Upper lobe of left lung (tissue), 6 donors: ENCODE measurements around the gene ERLIN1. TPM values are rescaled to one million over a fixed set of nuclear protein-coding genes. Genes with fewer than 3 reads are reported as not detected.

Source experiments
- ATAC-seq, 2 donors: fragments of 200-7000 bp; cut with Tn5 transposase; one replicate each; pipeline ENCODE4 v1.9.1; 2022; ENCODE audit warnings: mild to moderate bottlenecking in 2 of 2, moderate library complexity in 2 of 2; ENCODE audit not compliant: low FRiP score in 2 of 2
- DNase-seq, 2 donors: peaks; one replicate each; pipeline ENCODE4 v3.0.0-alpha.2; 2019 to 2020
- H3K27ac ChIP-seq, 4 donors: fragments of 200-600 bp; sonication (generic); one replicate each; pipeline ENCODE4 v1.5.1; 2016 to 2019
- H3K27me3 ChIP-seq, 4 donors: fragments of 200-600 bp; sonication (generic); one replicate each; pipeline ENCODE4 v1.5.1; 2017 to 2019
- H3K36me3 ChIP-seq, 4 donors: fragments of 200-600 bp; sonication (generic); one replicate each; pipeline ENCODE4 v1.5.1; 2016 to 2019
- H3K4me1 ChIP-seq, 4 donors: fragments of 200-600 bp; sonication (generic); one replicate each; pipeline ENCODE4 v1.5.1; 2018 to 2019
- H3K4me3 ChIP-seq, 4 donors: fragments of 200-600 bp; sonication (generic); one replicate each; pipeline ENCODE4 v1.5.1; 2017 to 2019; ENCODE audit warnings: mild to moderate bottlenecking in 2 of 4, moderate library complexity in 1 of 4
- H3K9me3 ChIP-seq, 4 donors: fragments of 200-600 bp; sonication (generic); one replicate each; pipeline ENCODE4 v1.5.1; 2018 to 2019
- EP300 ChIP-seq, 4 donors: sonication (generic); formaldehyde crosslinking; IDR thresholded peaks; one replicate each; pipeline ENCODE4 v1.5.1; 2017; ENCODE audit warnings: antibody characterized with exemption in 4 of 4, control low read depth in 2 of 4
- POLR2A ChIP-seq, 4 donors: fragments of 450-650 bp; IDR thresholded peaks; one replicate each; pipeline ENCODE4 v1.5.1; 2016 to 2017; ENCODE audit warnings: antibody characterized with exemption in 4 of 4, mild to moderate bottlenecking in 2 of 4
- POLR2AphosphoS5 ChIP-seq, 2 donors: sonication (generic); formaldehyde crosslinking; IDR thresholded peaks; one replicate each; pipeline ENCODE4 v1.5.1; 2017; ENCODE audit warnings: antibody characterized with exemption in 2 of 2
- WGBS, 2 donors: methylation state at CpG; one replicate each; pipeline ENCODE4 v1.1.5; 2017 to 2018; 5-methylcytosine and 5-hydroxymethylcytosine counted together
- total RNA-seq, 6 donors: library from RNA; depleted of rRNA in 4 of 6; stranded (reverse); fragments of >200 nt in 4 of 6; gene quantifications; one replicate each; pipeline versions ENCODE4 v1.1.0 to v1.2.1, GENCODE V29; 2016 to 2021
- TF ChIP-seq, protein P1 (sequence below), 6 experiments: fragments of 450-650 bp in 4 of 6; fragments of 200-600 bp in 2 of 6; sonication (generic) in 2 of 6; IDR thresholded peaks; one replicate each; pipeline ENCODE4 v1.5.1; 2016 to 2019; ENCODE audit warnings: antibody characterized with exemption in 6 of 6
- donor health status: DM: no; HTN: no; CAD: no; lungs with moderate emphysema.
- donor health status: DM: no; HTN: yes; CAD: no; lungs with severe emphysema.

The ERLIN1 gene
- total RNA-seq, 6 donors from 2014 or later, result 9.4 to 40.7 (median 24.4) TPM

- Histone ChIP-seq H3K4me3 (no peak overlapping the region), H3K4me1 (no peaks in the 10 kb centered on the region), H3K27me3 (no peaks in the 10 kb centered on the region), H3K9me3 (no peaks in the 10 kb centered on the region), H3K36me3 (no peaks in the 10 kb centered on the region), H3K27ac (no peak overlapping the region)
- WGBS, 2 donors, result 36 to 40% methylated on average over 3 of the region's 3 CpGs
- TF ChIP-seq POLR2A (IDR thresholded peaks at IDR 0.05) (no peak), EP300 (IDR thresholded peaks at IDR 0.05) (no peak)
- TF ChIP-seq, protein P1, sequence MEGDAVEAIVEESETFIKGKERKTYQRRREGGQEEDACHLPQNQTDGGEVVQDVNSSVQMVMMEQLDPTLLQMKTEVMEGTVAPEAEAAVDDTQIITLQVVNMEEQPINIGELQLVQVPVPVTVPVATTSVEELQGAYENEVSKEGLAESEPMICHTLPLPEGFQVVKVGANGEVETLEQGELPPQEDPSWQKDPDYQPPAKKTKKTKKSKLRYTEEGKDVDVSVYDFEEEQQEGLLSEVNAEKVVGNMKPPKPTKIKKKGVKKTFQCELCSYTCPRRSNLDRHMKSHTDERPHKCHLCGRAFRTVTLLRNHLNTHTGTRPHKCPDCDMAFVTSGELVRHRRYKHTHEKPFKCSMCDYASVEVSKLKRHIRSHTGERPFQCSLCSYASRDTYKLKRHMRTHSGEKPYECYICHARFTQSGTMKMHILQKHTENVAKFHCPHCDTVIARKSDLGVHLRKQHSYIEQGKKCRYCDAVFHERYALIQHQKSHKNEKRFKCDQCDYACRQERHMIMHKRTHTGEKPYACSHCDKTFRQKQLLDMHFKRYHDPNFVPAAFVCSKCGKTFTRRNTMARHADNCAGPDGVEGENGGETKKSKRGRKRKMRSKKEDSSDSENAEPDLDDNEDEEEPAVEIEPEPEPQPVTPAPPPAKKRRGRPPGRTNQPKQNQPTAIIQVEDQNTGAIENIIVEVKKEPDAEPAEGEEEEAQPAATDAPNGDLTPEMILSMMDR (IDR thresholded peaks at IDR 0.05), result no peak
- ATAC-seq, result no peak
- no peak for DNase-seq
These were observed 76.2 kb downstream of the ERLIN1 start for GRCh38 chr10:100109670-100110069.

DNA sequence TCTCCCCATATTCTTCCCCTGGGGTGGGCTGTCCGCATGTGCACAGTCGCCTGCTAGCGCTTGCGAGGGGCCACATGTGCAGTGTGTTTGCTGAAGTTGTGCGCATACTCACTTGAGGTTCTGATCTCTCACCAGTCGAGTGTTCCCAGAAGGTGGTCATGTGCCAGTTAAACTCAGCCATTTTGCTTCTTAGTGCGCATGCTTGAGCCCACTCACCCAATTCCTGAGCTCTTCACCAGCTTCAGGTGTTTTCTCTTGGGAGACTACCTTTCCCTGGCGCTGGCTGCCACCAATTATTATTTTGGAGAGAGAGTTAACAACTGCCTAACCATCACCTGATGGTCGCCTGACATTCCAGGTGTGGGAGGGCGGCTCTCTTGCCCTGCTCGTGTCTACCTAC, 79.0 kb downstream of the ERLIN1 start:
- WGBS, 2 donors, result 83 to 84% methylated on average over 11 of the region's 11 CpGs
- DNase-seq, result no peak
- no peak for ATAC-seq
- no peaks in the 10 kb centered on the region for H3K9me3 ChIP-seq
- H3K36me3 ChIP-seq, result no peaks in the 10 kb centered on the region
- H3K27ac ChIP-seq, result no peak overlapping the region
- H3K27me3 ChIP-seq, result no peaks in the 10 kb centered on the region
- H3K4me1 ChIP-seq, result no peaks in the 10 kb centered on the region
- TF ChIP-seq POLR2AphosphoS5 (IDR thresholded peaks at IDR 0.05), result no peak
- no peak for TF ChIP-seq POLR2A (IDR thresholded peaks at IDR 0.05)
- TF ChIP-seq EP300 (IDR thresholded peaks at IDR 0.05), result no peak
- TF ChIP-seq, protein P1 (IDR thresholded peaks at IDR 0.05), result no peak
- no peak overlapping the region for H3K4me3 ChIP-seq

- Histone ChIP-seq H3K27ac (no peak overlapping the region), H3K4me3 (no peak overlapping the region), H3K9me3 (no peaks in the 10 kb centered on the region), H3K4me1 (no peaks in the 10 kb centered on the region), H3K27me3 (no peaks in the 10 kb centered on the region), H3K36me3 (no peaks in the 10 kb centered on the region)
- WGBS, 2 donors, result 87 to 91% methylated on average over 5 of the region's 5 CpGs
- ATAC-seq (no peak), DNase-seq (no peak)
- TF ChIP-seq POLR2A (IDR thresholded peaks at IDR 0.05) (no peak), EP300 (IDR thresholded peaks at IDR 0.05) (no peak), POLR2AphosphoS5 (IDR thresholded peaks at IDR 0.05) (no peak)
- TF ChIP-seq, protein P1 (IDR thresholded peaks at IDR 0.05), result no peak
These were observed 81.5 kb downstream of the ERLIN1 start for GRCh38 chr10:100104300-100104699.

GRCh38 chr10:100103581-100103980, 82.2 kb downstream of the ERLIN1 start:
- Histone ChIP-seq H3K4me1 (no peaks in the 10 kb centered on the region), H3K4me3 (no peak overlapping the region), H3K9me3 (no peaks in the 10 kb centered on the region), H3K27ac (no peak overlapping the region), H3K36me3 (no peaks in the 10 kb centered on the region), H3K27me3 (no peaks in the 10 kb centered on the region)
- 76 to 82% methylated on average over 5 of the region's 5 CpGs for WGBS, 2 donors
- ATAC-seq (no peak), DNase-seq (no peak)
- TF ChIP-seq POLR2A (IDR thresholded peaks at IDR 0.05) (no peak), EP300 (IDR thresholded peaks at IDR 0.05) (no peak), POLR2AphosphoS5 (IDR thresholded peaks at IDR 0.05) (no peak)
- TF ChIP-seq, protein P1 (IDR thresholded peaks at IDR 0.05), result no peak

DNA sequence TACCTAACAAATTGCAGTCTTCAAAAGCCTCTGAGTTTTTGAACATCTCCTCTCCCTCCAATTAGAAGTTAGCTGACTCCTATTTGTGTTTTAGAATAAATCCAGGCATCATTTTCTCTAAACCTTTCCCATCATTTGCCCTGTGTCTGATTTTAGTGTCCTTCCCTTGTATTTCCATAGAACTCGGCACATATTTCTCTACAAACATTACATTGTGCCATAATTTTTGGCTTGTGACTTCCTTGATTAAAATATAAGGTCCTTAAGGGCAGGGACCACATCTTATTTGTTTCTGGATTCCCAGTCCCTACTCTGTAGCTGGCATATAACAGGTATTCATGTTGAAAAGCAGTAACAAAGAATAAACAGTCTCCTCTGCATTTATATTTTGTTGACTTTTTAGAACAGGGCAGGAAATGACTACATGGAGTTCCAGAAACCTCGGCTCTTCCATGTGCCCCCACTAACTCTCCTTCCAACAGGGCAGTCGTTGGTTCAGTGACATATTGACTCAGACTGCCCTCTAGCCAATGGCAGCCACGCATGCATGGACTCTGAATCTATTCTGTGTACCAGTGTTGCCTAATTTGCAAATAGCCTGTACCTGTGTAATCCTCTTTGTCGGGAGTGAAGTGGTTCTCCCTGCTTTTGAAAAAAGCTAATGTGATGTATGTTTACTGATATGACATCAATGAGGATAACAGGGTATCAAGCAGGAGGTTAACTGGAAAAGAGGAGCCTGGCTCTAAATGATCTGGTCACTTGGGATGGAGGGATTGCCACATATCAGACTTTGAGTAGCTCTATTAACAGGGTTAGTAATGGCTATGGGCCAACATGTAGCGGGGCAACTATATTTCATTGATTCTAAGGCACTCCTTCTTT, 84.4 kb downstream of the ERLIN1 start:
- H3K9me3 ChIP-seq, result no peaks in the 10 kb centered on the region
- no peak for ATAC-seq
- no peaks in the 10 kb centered on the region for H3K4me1 ChIP-seq
- H3K36me3 ChIP-seq, result no peaks in the 10 kb centered on the region
- no peak for DNase-seq
- H3K4me3 ChIP-seq, result no peak overlapping the region
- no peak overlapping the region for H3K27ac ChIP-seq
- no peaks in the 10 kb centered on the region for H3K27me3 ChIP-seq
- TF ChIP-seq, protein P1 (IDR thresholded peaks at IDR 0.05), result no peak
- 42 to 43% methylated on average over 6 of the region's 6 CpGs for WGBS, 2 donors
